G401.6 (cell line): ENCODE measurements around the gene CCDC127.
"Not testable (repeated sequence)": the region's sequence is repeated elsewhere in the genome, so short reads cannot be mapped to it uniquely, and the experiment has no call there.

Experiments used
- FAIRE-seq: peaks from 2 replicates; lab custom pipeline; 2012; peaks lifted over from hg19 to GRCh38; lab: Jason Lieb, UNC

The CCDC127 gene

DNA sequence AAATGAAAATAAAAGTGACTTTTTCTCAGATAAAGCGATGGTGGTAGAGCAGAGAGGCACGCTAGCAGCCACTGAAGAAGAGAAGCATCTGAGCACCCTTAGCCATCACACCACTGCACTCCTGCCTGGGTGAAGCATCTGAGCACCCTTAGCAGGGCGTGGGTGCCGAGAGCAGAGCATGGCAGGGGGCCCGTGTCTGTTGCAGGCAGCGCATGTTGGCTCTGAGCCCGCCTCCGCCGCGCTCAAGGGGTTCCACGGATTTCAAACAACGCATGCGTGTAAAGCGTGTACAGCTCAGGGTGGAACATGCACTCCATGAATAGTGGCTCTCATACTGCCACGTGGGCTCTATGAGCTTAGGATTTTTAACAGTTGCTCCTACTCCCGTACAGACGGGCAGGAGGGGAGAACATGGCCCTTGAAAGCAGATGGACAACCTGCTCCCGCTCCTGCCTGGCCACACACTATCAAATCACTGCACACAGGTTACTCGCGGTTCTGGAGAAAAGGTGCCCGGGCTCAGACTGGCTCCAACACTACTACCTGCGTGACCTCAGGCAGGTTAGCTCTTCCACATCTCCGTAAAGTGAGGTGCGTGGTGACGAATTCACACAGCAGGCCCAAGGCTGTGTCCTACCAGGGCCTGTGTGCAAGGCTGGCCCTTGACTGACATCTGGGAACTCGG lies 14.6 kb downstream of the CCDC127 start:
- no peak for FAIRE-seq

DNA sequence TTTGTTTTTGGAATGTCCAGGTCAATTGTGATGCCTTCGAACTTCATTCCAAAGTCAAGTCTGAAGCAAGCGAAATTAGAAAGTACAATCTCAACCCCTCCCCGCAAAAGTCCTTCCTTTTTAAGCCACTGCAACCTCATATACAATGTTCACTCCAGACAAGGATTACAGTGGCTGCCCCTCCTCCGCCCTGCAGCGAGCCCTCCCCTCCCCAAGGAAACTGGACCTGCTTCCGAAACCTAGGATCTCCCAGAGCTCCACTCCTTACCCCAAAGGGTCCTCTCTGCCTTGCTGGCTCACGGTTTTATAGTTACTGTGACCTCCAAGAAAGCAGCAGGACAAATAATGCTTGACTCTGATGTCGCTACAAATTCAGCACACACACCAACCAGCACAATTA lies 16.3 kb downstream of the CCDC127 start:
- no peak for FAIRE-seq

DNA sequence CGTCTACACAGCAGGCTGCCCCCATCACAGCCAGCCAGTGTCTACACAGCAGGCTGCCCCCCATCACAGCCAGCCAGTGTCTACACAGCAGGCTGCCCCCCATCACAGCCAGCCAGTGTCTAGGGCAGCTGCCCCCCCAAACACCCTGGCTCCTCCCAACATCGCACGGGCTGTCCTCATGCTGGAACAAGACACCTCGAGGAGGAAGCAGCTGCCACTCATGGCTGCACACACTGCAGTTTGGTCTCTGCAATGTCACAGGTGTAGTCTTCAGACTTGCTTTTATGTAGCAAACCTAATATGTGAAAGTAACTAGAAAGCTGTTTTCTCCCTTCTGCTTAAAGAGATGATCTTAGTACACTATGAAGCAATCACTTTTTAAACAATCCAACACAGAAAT lies 17.0 kb downstream of the CCDC127 start:
- no peak for FAIRE-seq

DNA sequence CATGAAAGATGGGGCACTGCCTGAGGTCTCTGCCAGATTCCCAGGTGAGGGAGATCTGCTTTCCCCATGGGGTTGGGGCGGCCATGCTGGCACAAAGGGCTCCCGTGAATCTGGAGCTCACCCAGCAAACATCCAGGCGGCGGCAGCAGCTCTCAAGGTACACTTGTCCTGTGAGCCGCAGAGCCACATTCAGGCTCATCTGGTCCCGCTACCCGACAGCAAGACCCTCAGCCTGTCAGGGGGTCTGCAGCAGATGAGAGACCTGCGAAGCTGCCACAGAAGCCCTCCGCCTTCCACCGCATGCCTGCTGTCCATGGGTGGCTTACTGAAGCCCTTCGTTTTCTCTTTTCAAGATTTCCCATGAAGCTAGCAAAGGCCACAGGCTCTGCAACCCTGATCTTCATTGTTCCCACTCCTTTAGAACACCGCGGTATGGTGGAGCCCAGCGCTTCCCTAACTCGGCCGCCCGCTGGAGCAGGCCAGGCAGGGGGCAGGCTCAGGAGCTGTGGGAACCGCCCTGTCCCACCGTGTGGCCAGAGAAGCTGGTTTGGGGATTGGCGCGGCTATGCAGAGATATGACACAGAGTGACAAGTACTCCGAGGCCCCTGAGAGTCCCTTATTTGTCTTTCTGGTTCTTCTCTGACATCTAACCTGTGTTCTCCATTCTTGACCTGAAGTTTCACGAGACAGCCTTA lies 17.9 kb downstream of the CCDC127 start:
- no peak for FAIRE-seq

DNA sequence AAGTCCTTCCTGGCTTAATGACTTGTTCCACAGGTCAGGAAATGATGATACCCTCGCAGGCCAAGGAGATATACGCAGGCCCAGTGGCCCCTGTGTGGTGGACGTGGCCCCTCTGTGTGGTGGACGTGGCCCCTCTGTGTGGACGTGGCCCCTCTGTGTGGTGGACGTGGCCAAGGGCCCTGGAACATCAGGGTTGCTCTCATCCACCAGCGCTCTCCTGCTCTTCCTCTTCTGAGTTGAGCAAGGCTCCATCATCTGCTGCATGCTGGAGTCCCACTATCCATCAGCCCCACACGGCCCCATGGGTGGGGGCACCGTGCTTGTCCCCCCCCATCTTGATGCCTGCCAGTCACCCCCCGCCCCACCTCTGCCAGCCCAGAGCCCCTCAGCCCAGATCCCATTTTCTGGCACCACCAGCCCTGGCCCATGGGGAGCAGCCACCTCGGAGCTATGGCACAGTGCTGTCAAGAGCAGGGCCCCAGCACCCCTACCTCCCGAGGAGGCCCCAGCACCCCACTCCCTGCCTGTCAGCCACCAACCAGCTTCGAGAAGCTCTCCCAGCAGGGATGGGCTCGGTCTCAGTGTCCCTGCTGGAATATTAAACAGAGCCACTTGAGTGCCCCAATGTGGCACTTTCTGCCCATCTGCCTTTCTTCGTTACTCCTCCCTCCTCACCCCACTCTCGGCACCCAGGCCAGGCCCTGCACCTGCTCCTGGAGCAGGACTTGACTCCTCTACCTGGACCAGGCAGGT lies 18.6 kb downstream of the CCDC127 start:
- no peak for FAIRE-seq

DNA sequence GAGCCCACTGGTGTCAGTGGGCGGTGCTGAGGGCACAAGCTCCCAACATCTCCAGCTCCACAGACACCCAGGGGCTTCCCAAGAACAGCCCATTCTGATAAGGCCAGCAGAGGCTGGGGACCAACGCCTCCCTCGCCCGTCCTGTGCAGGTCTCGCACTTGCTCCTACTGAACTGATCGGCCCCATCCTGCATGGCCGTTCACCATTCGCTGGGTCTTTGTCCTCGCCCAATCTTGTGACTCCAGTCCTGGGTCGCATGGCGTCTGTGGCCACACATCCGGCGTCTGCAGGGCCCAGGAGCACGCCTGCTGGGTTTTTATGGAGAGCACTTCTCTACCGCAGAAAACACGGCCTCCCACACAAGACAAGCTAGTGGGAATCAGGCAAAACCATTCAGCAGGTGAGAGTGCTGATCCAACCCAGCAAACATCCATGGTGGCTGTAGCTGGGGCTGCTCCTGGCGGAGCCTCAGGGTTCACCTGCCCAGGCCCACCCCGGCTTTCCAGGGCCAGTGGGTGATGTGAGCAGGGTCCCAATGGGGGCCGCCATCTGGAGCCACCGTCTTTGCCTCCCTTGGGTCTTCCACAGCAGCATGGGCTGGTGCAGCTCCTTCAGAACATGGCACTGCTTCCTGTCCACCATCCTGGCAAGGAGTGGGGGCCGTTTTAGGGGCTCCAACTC lies 19.3 kb downstream of the CCDC127 start:
- no peak for FAIRE-seq

DNA sequence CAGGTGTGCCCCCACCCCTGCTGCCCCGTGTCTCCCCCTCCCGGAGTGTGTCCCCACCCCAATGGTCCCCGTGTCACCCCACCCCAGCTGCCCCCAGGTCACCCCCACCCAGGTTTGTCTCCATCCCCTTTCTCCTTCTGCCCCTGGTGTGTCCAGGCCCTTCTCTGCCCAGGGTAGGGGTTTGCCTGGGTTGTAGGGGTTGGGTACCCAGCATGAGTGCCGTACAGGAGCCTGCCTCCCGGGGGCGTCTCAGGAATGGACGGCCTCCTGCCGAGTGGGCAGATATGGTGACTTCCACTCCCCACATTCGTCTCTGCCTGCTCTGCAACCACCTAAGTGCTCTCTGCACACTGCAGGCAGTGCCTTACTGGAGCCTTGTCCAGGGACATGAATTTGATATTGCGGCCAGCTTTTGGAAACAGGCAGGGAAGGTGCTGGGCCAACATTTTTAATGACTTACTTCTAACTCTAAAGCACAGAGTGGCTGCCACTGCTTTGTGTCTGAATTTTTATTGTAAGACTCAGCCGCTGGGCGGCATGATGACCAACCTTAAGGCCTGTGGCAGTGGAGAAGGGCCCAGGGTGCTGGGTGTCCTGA lies 20.0 kb downstream of the CCDC127 start:
- no peak for FAIRE-seq

DNA sequence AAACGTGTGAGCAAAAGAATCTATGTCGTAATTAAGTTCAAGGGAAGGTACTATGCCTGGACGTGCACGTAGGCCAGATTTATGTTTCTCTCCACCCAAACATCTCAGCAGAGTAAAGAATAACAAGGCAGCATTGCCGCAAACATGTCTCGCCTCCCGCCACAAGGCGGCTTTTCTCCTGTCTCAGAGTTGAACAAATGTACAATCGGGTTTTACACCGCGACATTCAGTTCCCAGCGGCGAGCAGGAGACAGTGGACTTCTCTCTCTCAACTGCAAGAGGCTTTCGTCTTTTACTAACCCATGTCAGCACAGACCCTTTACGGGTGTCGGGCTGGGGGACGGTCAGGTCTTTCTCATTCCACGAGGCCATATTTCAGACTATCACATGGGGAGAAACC lies 20.9 kb downstream of the CCDC127 start:
- FAIRE-seq: not testable (repeated sequence)

DNA sequence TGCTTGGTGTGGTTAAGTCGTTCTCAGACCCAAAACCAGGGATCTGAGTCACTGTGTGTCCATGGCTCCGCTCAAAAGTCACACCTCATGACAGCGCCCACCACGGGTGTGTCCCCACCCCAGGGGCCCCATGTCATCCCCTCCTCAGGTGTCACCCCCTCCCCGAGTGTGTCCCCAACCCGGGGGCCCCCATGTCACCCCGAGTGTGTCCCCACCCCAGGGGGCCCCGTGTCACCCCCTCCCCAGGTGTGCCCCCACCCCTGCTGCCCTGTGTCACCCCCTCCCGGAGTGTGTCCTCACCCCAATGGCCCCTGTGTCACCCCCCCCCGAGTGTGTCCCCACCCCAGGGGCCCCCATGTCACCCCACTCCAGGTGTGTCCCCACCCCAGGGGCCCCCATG lies 21.6 kb downstream of the CCDC127 start:
- no peak for FAIRE-seq

DNA sequence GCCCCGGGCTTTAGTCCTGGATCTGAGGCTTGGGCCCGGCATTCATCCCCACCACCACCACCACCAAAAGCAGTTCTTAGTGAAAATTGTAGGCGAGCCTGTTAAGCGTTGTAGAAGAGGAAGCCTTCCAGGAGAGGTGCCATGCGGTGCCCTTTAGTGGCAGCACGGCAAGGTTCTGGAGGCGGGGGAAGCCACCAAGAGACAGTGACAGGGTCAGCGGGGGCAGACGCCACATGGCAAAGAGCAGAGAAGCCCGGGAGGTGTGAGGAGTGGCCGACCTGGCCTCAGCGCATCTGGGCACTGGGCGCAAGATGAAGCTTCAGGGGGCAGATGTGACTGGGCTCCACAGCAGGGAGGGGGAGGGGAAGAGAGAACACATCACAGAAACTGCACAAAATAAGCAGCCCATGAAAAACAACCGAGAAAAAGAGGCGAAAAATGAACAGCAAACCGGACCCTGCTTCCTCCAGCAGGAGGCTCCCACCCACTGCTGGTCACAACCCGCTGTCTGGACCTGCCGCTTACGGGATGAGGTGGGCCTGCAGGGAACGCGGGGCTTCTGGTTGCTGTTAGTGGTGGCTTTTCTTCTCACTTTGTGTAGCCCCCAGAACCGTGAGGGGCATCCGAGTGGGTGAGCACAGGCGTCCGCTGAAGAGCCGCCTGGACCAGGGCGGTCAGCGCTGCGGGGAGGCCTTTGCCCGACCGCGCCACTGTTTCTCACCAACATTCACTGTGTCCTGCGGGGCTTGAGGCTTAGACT lies 22.4 kb downstream of the CCDC127 start:
- FAIRE-seq: no peak

DNA sequence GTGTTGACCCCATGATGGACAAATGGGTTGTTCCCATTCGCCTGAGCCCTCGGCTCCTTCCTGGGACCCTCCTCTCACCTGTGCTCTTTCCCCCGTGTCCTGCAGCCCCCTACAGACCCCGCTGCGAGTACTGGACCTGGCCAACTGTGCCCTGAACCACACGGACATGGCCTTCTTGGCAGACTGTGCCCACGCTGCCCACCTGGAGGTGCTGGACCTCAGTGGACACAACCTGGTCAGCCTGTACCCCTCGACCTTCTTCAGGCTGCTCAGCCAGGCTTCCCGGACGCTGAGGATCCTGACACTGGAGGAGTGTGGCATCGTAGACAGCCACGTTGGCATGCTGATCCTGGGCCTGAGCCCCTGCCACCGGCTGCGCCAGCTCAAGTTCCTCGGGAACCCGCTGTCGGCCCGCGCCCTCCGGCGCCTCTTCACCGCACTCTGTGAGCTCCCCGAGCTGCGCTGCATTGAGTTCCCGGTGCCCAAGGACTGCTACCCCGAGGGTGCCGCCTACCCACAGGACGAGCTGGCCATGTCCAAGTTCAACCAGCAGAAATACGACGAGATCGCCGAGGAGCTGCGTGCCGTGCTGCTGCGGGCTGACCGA lies 23.2 kb downstream of the CCDC127 start:
- FAIRE-seq: no peak

DNA sequence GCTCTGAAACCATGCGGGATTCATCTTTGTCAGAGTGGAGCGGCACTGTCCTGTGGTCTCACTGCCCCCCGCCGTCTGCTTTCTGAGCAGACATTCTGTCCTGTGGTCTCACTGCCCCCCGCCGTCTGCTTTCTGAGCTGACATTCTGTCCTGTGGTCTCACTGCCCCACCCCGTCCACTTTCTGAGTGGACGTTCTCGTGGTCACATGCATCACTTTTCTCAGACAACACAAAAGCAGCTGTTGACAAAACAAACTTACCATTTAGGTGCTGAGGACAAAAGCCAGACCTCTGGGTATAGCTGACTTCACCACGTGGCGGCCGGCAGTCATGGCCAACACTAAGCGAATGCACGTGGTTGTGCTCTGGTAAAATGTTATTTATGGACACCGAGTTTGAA lies 23.9 kb downstream of the CCDC127 start:
- FAIRE-seq: no peak

DNA sequence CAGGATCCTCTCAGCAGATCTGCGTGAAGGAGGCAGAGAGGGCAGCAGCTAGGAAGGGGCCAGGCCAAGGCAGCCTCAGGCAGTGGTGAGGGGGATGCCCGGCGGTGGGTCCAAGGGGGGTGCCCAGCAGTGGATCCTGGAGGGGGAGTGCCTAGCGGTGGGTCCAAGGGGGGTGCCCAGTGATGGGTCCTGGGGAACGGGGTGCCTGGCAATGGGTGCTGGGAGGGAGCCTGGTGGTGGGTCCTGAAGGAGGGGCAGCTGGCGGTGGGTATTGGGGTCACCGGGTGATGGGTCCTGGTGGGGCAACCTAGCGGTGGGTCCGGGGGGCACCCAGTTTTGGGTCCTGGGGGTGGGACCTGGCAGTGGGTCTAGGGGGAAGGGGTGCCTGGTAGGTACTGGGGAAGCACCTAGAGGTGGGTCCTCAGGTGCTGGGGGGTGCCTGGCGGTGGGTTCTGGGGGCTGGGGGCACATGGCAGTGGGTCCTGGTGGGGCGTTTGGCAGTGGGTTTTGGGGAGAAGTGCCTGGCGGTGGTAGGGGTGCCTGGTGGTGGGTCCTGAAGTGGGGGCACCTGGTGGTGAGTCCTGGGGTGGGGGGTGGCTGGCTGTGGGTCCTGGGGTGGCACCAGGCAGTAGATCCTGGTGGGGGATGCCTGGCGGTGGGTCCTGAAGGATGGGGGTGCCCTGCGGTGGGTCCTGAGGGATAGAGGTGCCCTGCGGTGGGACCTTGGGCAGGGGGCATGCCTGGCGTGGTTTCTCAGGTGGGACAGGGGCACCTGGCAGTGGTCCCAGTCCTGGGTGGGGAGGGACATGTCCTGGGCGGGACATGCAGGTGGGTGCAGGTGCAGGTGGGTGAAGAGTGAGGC lies 24.8 kb downstream of the CCDC127 start:
- no peak for FAIRE-seq

DNA sequence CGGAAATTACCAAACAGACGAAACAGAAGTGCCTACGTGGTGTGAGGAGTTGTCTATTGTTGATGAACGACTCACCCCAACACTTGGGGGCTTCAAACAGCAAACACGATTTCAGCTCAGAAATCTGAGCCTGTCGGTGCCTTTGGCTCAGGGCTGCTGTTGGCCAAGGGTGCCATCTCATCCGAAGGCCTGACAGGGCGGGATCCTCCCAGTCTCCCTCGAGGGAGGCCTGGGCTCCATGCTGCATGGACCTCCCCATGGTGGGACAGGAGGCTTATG lies 25.3 kb downstream of the CCDC127 start:
- FAIRE-seq: no peak

DNA sequence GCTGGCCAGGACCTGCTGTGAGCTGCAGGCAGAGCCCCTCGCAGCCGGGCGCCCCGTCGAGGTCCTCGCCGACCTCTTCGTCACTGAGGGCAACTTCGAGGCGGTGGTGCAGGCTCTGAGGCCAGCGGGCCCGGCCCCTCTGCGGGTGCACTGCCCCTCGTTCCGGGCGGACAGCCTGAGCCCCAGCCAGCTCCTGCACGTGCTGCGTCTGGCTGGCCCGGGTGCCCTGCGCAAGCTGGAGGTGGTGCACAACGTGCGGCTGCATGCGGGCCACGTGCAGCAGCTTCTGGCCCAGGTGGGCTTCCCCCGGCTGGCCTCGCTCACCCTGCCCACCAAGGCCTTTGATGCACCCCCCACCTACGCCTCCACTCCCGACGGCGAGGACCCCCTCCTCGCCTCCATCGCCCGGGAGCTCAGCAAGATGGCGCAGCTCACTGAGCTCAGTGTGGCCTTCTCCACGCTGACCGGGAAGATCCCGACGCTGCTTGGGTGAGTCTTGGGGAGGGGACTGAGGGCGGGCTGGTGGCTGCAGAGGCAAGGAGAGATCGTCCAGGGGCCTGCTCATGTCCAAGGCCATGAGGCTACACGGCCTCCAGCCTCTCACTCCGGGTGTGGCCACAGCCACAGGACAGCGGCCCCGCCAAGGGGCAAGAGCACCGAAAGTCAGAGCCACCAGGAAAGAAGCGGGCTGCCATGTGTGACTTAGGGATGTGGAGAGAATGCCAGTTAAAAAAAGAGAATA lies 25.8 kb downstream of the CCDC127 start:
- no peak for FAIRE-seq

DNA sequence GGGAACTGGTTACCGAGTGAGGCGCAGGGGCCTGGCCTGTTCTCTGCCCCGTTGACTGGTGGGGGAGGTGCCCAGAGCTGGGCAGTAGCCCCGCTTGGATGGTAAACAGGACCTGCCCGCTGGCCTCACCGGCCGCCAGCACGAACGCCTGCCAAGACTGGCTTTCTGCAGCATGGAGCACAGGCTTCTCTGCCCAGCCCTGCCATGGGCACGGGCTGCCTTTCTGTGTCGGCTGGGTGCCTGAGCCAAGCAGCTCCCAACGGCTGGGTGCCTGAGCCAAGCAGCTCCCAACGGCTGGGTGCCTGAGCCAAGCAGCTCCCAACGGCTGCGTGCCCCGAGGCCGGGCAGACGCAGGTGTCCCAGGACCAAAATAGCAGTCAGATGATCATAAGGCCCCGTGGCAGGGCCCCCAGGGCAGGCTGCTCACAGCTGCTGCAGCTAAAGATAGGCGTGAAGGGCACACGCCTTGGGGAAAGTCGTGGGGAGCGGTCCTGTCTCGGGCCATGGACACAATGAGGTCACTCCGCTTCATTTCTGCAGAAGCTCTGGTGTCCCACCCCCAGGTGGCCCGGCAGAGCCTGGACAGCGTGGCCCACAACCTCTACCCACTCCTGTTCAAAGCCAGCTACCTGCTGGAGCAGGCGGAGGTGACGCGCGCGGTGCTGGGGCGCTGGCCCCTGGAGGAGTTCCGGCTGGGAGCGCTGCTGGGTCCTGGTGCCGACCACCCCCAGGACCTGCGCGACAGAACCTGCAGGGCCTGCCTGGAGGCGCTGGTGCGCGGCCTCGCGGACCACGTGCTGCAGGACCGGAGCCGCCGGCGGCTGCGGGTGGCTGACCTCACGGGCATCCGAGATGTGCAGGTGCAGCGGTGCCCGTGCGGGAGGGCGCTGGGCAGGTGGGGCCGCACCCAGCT lies 26.7 kb downstream of the CCDC127 start, which contains the start of gene LRRC14B:
Gene LRRC14B, plus strand, starts transcription at position 460 of the 913 bp plus-strand sequence. Its CDS starts 44 bp downstream, at position 504.
- FAIRE-seq: no peak

DNA sequence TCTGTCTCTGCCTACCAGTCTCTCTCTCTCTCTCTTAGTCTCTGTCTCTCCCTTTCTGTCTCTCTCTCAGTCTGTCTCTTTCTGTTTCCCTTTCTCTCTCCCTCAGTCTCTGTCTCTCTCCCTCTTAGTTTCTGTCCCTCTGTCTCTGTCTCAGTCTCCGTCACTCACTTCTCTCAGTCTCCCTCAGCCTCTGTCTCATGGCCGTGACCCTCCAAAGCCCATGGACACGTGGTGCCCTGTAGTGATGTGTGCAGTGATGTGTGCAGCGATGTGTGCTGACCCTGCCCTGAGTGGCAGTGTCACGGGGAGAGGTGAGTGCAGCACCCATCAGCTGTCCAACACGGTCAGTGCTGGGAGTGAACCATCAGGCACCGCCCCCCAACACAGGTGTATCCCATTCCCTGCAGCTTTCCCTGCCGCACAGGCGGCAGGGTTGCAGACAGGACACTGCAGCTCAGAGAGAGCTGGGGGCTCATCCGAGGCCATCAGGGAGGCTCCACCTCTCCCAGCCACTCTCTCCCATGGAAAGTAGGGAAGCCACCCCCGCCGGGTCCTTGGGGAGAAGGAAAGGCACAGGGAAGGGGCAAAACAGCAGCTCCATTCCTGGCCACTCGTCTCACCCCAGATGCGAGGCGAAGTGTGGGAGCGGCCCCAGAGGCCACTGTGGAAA lies 27.5 kb downstream of the CCDC127 start:
- no peak for FAIRE-seq

DNA sequence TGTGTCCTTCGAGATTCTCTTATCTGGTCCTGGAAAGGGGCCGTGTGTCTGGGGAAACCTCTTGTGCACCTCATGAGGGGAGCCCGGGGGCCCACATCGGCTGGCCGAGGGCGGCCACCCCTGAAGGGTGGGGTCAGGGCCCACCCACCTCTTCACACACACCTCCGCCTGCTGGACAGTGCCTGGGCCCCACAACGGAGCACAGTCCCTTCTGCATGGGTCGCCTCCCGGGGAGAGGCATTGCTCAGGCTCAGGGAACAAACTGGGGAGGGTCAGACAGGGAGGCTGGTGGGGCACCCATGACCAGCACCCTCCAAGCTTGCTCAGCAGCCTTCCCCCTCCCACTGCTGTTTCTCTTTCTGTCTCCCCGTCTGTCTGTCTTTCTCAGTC lies 28.0 kb downstream of the CCDC127 start:
- no peak for FAIRE-seq
